Measurements from ENCODE around the gene MDFI.
A peak's percentile ranks its signal among the peaks of the same experiment; 100 is the strongest.

Gene MDFI

GRCh38 chr6:41672016-41672415, 33.7 kb downstream of the MDFI start:
- no peak for DNase-seq (ENCODE audit: low read depth in 2 of 2)

DNA sequence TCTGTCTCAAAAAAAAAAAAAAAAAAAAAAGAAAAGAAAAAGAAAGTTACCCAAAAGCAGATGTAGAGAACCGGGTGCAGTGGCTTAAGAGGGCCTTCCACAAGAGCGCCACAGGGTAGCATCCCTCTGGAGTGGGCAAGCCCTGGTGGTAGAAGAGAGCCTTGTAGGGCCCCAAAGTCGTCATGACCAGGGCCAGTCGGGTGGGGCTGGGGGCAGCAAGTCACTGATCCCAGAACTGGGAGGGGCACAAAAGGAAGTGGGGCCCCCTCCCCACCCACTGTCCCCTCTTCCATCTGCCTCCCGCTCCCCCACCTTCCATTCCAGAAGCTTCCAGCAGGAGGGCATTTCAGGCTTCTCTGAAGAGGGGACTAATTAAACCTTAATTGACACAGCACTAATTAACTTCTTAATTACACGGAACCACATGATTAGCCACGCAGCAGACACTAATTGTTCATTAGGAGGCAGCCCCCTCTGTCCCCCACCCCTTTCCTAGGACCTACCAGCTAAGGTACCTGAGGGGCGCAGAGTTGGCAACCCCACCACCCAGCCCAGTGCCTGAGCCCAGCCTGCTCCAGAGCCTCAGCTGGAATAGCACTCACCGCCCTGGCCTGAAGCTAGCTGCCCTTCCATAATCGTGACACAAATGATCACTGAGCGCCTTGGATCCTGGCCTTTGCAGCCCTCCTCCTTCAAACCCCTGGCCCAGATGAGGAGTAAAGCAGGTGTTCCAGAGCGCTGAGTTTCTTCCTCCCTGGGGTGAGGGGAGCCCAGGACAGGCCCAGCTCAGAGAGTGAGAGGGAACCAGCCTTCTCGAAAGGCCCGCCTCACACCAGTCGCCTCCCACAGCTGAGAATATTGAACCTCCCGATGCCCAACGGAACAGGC, 34.8 kb downstream of the MDFI start:
- no peak for DNase-seq (ENCODE audit: low read depth in 2 of 2)

GRCh38 chr6:41673704-41674000, 35.4 kb downstream of the MDFI start:
- no peak for DNase-seq (ENCODE audit: low read depth in 2 of 2)

GRCh38 chr6:41674231-41675000, 36.1 kb downstream of the MDFI start:
- no peak for DNase-seq (ENCODE audit: low read depth in 2 of 2)

- DNase-seq (ENCODE audit: low read depth in 2 of 2): no peak
These were observed 37.0 kb downstream of the MDFI start for GRCh38 chr6:41675176-41675775.

GRCh38 chr6:41675992-41676391, 37.7 kb downstream of the MDFI start:
- DNase-seq (ENCODE audit: low read depth in 2 of 2): no peak

DNA sequence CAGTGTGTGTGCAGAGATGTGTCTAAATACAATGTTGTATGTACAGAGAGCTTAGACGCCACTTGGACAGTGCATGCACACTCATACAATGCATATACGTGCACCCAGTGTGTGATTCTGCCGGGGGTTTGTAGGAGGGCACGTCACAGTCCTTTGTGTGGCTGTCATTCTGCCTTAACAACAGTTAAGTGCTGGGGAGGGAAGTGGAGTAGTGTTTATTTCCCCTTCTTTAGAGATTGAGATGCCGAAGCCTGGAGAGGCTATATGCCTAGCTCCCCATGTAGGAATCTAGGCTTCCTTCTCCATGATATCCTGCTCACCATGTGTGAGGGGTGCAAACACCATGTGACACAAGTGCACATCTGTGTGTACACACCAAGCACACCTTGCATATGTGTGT, 38.2 kb downstream of the MDFI start:
- no peak for DNase-seq (ENCODE audit: low read depth in 2 of 2)

DNA sequence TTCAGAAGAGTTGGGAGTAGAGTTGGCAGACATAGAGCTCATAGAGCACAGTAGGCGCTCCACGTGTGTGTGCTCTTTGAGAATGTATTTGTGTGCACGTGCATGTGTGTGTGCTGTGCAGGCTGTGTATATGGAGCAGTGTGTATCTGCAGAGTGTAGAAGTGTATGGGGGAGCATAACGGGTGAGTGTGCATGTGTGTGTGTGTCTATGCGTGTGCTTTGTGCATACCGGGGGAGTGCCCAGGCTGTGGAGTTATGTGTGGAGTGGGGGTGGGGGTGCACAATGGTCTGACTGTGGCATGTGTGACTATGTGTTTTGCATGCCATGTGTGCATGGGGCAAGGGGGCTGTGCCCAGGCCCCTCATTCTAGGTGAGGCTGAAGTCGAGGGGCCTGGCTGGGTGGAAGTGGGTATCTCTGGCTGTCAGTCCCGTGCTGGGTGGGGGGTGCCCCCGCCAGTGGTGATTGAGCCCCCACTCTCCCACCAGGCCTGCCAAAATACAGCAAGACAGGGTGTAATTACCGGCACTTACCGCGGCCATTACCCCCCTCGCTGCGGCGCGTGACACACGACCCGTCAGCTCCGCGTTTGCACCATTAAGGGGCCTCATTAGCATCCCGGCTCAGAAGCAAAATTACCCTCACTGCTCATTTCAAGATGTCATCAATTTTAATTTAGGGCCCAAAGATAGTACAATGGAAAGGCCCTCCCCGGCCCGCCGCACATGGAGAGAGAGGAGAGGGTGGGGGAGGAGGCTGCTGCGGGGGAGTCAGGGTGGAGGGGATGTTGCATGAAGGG, 39.1 kb downstream of the MDFI start:
- DNase-seq (ENCODE audit: low read depth in 2 of 2): no peak

GRCh38 chr6:41678511-41679084, 40.3 kb downstream of the MDFI start:
- DNase-seq (ENCODE audit: low read depth in 2 of 2): no peak

GRCh38 chr6:41679696-41680095, 41.4 kb downstream of the MDFI start:
- no peak for DNase-seq (ENCODE audit: low read depth in 2 of 2)

- DNase-seq (ENCODE audit: low read depth in 2 of 2): no peak
These were observed 42.1 kb downstream of the MDFI start for GRCh38 chr6:41680182-41680965.

DNA sequence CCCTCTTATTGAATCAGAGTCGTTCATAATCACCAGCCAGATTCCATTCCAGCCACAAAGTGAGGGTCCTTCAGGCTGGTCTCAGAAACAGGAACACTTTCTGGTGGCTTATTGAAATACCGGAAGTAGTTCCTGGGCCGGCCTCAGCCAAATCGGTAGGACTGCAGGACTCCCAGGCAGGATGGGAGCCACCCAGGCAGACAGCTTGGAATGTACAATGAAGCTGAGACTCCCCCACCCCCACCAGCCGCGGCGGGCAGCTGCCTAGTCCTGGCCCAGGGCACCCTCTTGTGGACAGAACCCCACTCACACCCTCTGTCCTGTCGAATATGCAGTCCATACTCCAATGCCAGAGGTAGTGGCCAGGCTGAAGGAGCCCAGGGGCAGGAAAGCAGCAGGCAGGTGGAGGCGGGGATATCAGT, 43.8 kb downstream of the MDFI start:
- DNase-seq (ENCODE audit: low read depth in 2 of 2): peak; percentile 27 to 40

DNA sequence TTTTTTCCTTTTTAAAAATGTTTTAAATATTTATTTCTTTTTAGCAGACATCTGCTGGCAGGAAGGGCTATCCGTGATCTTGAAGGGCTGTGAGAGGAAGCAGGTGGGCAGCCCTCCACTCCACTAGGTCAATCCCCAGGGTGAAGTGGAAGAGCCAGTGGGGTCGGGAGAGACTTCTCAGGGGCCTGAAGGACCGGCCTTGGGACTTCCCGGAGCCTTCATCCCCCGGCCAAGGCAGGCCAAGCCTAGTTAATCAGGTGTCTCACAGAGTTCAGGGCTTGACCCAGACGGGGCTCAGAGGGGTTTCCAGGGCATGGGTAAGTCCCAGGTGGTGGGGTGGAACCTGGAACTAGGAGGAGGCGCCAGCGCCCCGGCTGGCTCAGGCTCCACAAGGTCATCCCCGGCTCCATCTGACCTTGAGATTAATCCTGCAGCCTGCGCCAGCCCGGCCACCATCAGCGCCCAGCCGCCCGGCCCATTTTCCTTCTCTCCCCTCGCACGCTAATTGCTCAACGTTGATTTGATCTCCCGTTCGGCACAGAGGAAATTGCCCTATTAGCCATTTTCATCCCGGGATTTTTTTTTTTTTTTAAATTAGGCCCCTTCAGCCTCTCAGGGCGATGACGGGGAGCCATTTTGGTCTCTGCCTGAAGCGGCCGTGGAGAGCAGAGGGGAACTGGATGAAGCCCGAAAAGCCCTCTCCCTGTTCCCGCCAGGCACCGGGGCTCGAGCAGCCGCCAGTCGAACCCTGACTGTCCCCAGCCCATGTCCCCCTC, 44.4 kb downstream of the MDFI start:
- no peak for DNase-seq (ENCODE audit: low read depth in 2 of 2)

DNA sequence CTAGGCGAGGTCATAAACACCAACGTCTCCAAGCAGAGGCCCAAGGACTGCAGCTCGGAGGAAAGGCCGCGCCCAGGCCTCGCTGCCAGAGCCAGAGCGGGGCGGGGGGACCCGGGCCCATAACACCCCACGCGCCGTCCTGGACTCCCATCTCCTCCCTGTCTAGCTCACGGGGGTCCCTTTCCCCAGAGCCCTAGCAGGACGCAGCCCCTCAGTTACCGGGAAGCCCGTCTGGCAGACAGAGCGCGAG, 44.9 kb downstream of the MDFI start:
- DNase-seq (ENCODE audit: low read depth in 2 of 2): no peak

DNA sequence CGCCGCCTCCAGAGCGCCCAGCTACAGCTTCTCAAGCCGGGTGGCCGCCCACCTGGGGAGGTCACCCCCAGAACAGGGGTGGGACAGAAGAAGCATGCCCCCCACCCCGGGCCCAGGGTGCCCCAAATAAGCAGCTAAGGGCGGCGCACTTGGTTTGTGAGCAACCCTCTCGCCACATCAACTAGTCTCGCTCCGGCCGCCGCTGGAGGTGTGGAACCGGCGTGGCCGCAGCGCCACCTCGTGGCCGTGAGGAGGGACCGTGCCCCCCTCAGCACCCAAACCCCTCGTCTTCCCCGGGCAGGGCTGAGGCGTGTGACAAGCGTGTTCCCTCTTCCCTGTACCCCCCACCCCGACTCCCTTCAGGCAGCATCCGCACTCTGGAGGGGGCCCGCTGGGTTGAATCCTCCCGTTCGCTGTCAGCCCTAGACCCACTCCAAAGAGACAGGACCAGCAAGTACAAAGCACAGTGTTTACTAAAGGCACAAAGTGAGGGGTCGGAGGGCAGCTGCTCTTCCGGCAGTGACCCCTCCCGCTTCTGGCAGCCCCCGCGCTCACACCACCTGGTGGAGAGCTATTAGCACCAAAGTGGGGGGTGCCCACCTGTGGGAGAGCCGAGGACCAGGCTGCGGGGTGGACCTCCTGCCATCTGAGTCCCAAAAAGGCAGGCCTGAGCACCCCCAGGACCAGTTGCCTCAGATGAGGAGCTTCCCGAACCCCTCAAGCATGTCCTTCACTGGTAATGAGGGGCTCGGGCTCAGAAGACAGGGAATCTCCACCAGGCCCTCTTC, 45.4 kb downstream of the MDFI start:
- DNase-seq (ENCODE audit: low read depth in 2 of 2): peak; percentile 38 to 71

- DNase-seq (ENCODE audit: low read depth in 2 of 2): no peak
These were observed 46.3 kb downstream of the MDFI start for GRCh38 chr6:41684311-41685180.

- no peak for DNase-seq (ENCODE audit: low read depth in 2 of 2)
These were observed 47.5 kb downstream of the MDFI start for GRCh38 chr6:41685641-41686380.
